HG03521 (cell line): ENCODE data around the gene KCTD15.

Experiments used
- ATAC-seq: cut with Tn5 transposase; IDR thresholded peaks from one replicate; pipeline ENCODE4 v1.9.1; 2021; ENCODE audit warnings: mild to moderate bottlenecking, moderate library complexity; ENCODE audit not compliant: unreplicated experiment

The KCTD15 gene

GRCh38 chr19:33771384-33772101 lies 25.1 kb upstream of the KCTD15 start:
- no peak for ATAC-seq

- ATAC-seq, result no peak
Observed at GRCh38 chr19:33772102-33772857, 24.4 kb upstream of the KCTD15 start.

- ATAC-seq, result no peak
Observed at GRCh38 chr19:33772858-33773180, 23.9 kb upstream of the KCTD15 start.

GRCh38 chr19:33773704-33774624 lies 22.7 kb upstream of the KCTD15 start:
- ATAC-seq, result no peak

GRCh38 chr19:33774751-33775150 lies 21.9 kb upstream of the KCTD15 start:
- ATAC-seq, result no peak

GRCh38 chr19:33775731-33776487 lies 20.8 kb upstream of the KCTD15 start:
- ATAC-seq, result no peak

GRCh38 chr19:33777351-33777750 lies 19.3 kb upstream of the KCTD15 start:
- no peak for ATAC-seq

GRCh38 chr19:33777753-33778088 lies 18.9 kb upstream of the KCTD15 start:
- no peak for ATAC-seq

- peak; percentile 90 for ATAC-seq
Observed at GRCh38 chr19:33778089-33778791, 18.4 kb upstream of the KCTD15 start.

- ATAC-seq, result no peak
Observed at GRCh38 chr19:33779849-33780248, 16.8 kb upstream of the KCTD15 start.

GRCh38 chr19:33780251-33780650 lies 16.4 kb upstream of the KCTD15 start:
- ATAC-seq, result no peak

- no peak for ATAC-seq
Observed at GRCh38 chr19:33780746-33781145, 15.9 kb upstream of the KCTD15 start.

GRCh38 chr19:33781415-33781935 lies 15.2 kb upstream of the KCTD15 start:
- no peak for ATAC-seq

- ATAC-seq, result no peak
Observed at GRCh38 chr19:33781996-33782395, 14.7 kb upstream of the KCTD15 start.

GRCh38 chr19:33784432-33784831 lies 12.2 kb upstream of the KCTD15 start:
- no peak for ATAC-seq

GRCh38 chr19:33785795-33786194 lies 10.9 kb upstream of the KCTD15 start:
- ATAC-seq, result no peak

GRCh38 chr19:33788676-33789075 lies 8.0 kb upstream of the KCTD15 start:
- no peak for ATAC-seq

- no peak for ATAC-seq
Observed at GRCh38 chr19:33789344-33789743, 7.3 kb upstream of the KCTD15 start.

- no peak for ATAC-seq
Observed at GRCh38 chr19:33794683-33795369, 1.8 kb upstream of the KCTD15 start.
